ENCODE measurements around the gene DHX57.

DHX57 gene

DNA sequence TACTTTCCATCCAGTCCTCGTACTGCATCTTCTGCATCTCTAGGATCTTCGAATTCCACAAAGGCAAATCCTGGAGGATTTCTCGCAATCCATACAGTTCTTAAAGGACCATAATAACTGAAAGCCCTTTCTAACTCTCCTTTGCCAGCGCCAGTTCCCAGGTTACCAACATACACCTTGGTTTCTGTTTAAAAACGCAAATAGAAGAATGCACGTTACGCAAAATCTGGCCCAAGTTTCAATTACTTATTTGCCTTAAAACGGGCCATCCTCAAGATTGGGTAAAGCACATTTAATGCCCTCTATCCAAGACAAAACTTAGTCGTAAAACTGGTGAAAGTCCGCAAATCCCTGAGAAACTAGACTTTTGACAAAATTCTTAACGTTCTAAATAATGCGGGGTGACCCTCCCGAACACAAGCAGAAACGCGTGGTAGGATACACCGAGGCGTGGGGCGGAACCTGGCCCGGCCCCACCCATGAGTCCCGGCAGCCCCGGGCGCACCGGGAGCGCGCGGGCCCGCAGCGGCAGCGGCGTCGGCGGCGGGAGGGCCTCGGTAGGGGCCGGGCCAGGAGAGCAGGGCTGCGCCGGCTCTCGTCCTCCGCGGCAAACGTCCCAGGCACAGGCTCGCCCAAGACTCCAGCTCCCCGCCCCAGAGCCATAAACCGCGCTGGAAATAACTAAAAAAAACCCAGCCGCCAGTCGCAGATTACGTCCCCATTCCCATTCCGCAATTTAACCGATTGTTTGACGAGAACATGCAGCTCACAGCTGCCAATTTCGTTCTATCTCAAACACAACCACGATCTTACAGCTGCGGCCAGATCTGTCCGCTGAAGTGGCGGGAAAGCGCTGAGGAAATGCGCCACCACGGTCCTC lies 125.5 kb downstream of the DHX57 start:
- DNase-seq (ENCODE audit: low read depth) = peak; percentile 10

DNA sequence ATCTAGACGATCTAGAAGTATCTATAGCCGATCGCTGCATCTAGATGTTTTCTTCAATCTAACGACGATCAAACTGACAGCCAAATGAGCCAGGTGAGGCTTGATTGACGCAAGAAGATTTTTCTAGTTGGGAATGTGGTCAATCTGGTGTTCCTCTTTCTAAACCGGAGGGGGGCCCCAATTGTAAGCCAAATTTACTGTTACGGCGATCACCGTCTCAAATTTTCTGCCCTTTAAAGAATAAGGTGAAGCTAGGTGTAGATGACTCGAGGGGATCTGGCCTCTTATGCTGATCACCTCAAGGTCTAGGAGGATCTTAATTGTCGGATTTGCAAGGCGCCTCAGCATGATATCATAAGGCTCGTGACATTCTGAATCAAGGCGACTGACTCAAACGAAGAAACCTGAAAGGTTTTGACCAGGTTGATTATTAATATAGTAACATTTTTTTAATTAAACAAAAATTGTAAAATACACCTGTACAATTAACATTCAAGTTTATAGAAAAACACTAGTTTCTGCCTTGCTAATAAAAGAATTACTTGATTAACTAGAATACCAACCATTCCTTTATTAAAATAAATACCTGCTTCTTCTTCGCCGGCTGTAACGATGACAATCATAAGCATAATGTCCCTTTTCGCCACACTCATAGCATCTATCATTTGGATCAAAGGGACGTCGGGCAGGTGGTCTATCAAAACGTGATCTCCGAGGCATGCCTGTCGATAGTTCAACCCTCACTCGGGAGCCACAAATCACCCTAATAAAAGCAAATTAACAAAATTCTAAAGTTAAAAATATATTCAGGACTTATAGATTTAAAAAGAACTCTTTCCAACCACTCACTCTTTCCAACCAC lies 126.6 kb downstream of the DHX57 start:
- DNase-seq (ENCODE audit: low read depth) = no peak

DNA sequence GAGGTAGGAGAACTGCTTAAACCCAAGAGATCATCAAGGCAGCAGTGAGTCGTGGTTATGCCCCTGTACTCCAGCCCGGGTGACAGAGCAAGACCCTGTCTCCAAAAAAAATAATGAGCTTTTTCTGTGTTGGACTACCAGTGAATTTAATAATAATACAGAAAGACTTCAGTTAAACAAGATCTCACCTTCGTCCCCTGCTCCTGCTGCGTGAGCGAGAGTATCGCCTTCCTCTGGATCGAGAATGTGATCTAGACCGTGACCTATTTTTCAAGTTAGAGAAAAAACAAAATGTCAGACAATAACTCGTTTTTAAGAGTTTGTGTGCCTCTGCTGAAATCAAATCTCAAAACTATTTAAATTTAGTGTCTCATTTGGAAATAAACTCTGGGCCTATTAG lies 127.3 kb downstream of the DHX57 start:
- DNase-seq (ENCODE audit: low read depth) = no peak

DNA sequence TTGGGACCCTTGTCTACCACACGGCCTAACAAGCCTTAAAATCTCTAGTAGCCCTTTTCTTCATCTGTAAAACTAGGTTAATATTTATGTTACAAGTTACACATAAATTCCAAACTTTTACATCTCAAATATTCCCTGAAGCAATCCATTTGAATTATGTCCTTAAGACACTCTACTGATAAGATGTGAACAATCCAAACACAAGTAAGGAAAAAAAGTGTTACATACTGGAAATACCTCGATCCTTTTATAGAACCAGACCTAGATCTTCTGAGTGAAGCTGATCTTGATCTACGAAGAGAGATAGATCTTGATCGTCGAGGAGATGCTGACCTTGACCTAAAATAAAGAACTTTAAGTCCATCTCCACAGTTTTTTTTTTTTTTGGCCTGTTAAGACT lies 127.9 kb downstream of the DHX57 start:
- DNase-seq (ENCODE audit: low read depth) = no peak
